Psoas muscle (tissue), 8 donors: ENCODE data around the gene MFNG. TPM values are rescaled to one million over a fixed set of nuclear protein-coding genes. Genes with fewer than 3 reads are reported as not detected.

Source experiments
- ATAC-seq, 4 donors: fragments of 200-7000 bp; cut with Tn5 transposase; one replicate each; pipeline ENCODE4 v1.9.1; 2020; ENCODE audit warnings: moderate library complexity in 3 of 4, mild to moderate bottlenecking in 2 of 4
- DNase-seq, 2 donors: peaks; one replicate each; pipeline ENCODE4 v3.0.0-alpha.2; 2020
- H3K27ac ChIP-seq: fragments of 200-600 bp; one replicate; pipeline ENCODE4 v1.8.0; 2022
- H3K27me3 ChIP-seq, 3 donors: fragments of 200-600 bp in 1 of 3; one replicate each; pipeline versions ENCODE4 v1.6.1 to v1.8.0; 2013 to 2022; ENCODE audit warnings: low read length in 2 of 3, mild to moderate bottlenecking in 2 of 3, moderate library complexity in 1 of 3; ENCODE audit not compliant: insufficient read depth in 3 of 3
- H3K36me3 ChIP-seq, 2 donors: fragments of 200-600 bp in 1 of 2; one replicate each; pipeline versions ENCODE4 v1.6.1 to v1.8.0; 2013 to 2022; ENCODE audit warnings: low read depth in 1 of 2, mild to moderate bottlenecking in 1 of 2, moderate library complexity in 1 of 2; ENCODE audit not compliant: insufficient read depth in 1 of 2
- H3K4me1 ChIP-seq: fragments of 200-600 bp; one replicate; pipeline ENCODE4 v1.8.0; 2022
- H3K4me3 ChIP-seq: fragments of 200-600 bp; one replicate; pipeline ENCODE4 v1.8.0; 2022; ENCODE audit warnings: mild to moderate bottlenecking
- H3K9me3 ChIP-seq: fragments of 200-600 bp; one replicate; pipeline ENCODE4 v1.8.0; 2022
- WGBS, 3 donors: extraction: QIAGEN DNeasy Blood & Tissue Kit; methylation state at CpG; one replicate each; pipeline versions ENCODE4 v1.1.6 to v1.1.7; 2013; 5-methylcytosine and 5-hydroxymethylcytosine counted together
- intact Hi-C, 2 donors: fragments of 100-400 bp; cut with DNase I; formaldehyde crosslinking; loops; one replicate each; pipeline versions ENCODE4 v1.11.0 to v1.14.2; 2022
- polyA plus RNA-seq, 3 donors: library from polyadenylated mRNA; stranded (reverse); fragments of 200-250 nt; gene quantifications; one replicate each; pipeline ENCODE4 v1.2.3, GENCODE V29; 2013
- total RNA-seq, 4 donors: library from RNA; stranded (reverse); fragmentation: NEBNext Ultra II Directional in 2 of 4; extraction: Animal tissue kit (Norgen Biotek cat#: 25700) in 2 of 4; gene quantifications; one replicate each; pipeline versions ENCODE4 v1.2.1 to v1.2.4, GENCODE V29; 2021 to 2023
- TF ChIP-seq, protein P1 (sequence below): fragments of 200-600 bp; IDR thresholded peaks from one replicate; pipeline ENCODE4 v1.8.0; 2022; ENCODE audit warnings: antibody characterized with exemption
- donor health status: healthy with polysubstance abuse.
- donor health status: DM: no; HTN: no; CAD: no; lungs with moderate emphysema.
- donor health status: Bipolar disorder and iron deficiency.
- donor health status: healthy.
- donor health status: DM: yes; HTN: yes; CAD: no.
- donor health status: DM: no; HTN: no; CAD: no.
- donor health status: DM: no; HTN: no; CAD: no.
- donor health status: DM: yes; HTN: yes; CAD: no.

The MFNG gene
- total and polyA plus RNA-seq, 7 donors = 4.3 to 9.6 (median 8.0) TPM

- DNase-seq (no peak), ATAC-seq (no peak)
- WGBS, 3 donors = 51 to 75% (median 61%) methylated on average over 12 of the region's 12 CpGs
- TF ChIP-seq, protein P1, sequence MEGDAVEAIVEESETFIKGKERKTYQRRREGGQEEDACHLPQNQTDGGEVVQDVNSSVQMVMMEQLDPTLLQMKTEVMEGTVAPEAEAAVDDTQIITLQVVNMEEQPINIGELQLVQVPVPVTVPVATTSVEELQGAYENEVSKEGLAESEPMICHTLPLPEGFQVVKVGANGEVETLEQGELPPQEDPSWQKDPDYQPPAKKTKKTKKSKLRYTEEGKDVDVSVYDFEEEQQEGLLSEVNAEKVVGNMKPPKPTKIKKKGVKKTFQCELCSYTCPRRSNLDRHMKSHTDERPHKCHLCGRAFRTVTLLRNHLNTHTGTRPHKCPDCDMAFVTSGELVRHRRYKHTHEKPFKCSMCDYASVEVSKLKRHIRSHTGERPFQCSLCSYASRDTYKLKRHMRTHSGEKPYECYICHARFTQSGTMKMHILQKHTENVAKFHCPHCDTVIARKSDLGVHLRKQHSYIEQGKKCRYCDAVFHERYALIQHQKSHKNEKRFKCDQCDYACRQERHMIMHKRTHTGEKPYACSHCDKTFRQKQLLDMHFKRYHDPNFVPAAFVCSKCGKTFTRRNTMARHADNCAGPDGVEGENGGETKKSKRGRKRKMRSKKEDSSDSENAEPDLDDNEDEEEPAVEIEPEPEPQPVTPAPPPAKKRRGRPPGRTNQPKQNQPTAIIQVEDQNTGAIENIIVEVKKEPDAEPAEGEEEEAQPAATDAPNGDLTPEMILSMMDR = no peak
- Histone ChIP-seq H3K4me1 (peaks cover 3% of the 10 kb centered on the region), H3K27ac (no peak overlapping the region), H3K27me3 (peaks cover 0 to 19% (median 0%) of the 10 kb centered on the region in 3 donors), H3K9me3 (no peaks in the 10 kb centered on the region), H3K4me3 (no peak overlapping the region), H3K36me3 (no peaks in the 10 kb centered on the region)
- intact Hi-C loops = no loop called here
Observed at GRCh38 chr22:37499027-37499707, 13.0 kb upstream of the MFNG start.

GRCh38 chr22:37498289-37498909, 12.2 kb upstream of the MFNG start:
- Histone ChIP-seq H3K9me3 (no peaks in the 10 kb centered on the region), H3K27ac (no peak overlapping the region), H3K36me3 (no peaks in the 10 kb centered on the region), H3K4me3 (no peak overlapping the region), H3K27me3 (peaks cover 0 to 24% (median 0%) of the 10 kb centered on the region in 3 donors), H3K4me1 (peaks cover 3% of the 10 kb centered on the region)
- no peak for ATAC-seq
- intact Hi-C loops = no loop called here
- WGBS, 3 donors = 54 to 57% (median 55%) methylated on average over 13 to 15 of the region's 15 CpGs
- DNase-seq = no peak
- TF ChIP-seq, protein P1 = no peak

- H3K4me1 ChIP-seq = peaks cover 3% of the 10 kb centered on the region
- intact Hi-C loops = no loop called here
Observed at GRCh38 chr22:37497062-37497599, 10.9 kb upstream of the MFNG start.

GRCh38 chr22:37496651-37497050, 10.5 kb upstream of the MFNG start:
- ATAC-seq (no peak), DNase-seq (no peak)
- Histone ChIP-seq H3K9me3 (no peaks in the 10 kb centered on the region), H3K36me3 (no peaks in the 10 kb centered on the region), H3K27me3 (peaks cover 0 to 24% (median 0%) of the 10 kb centered on the region in 3 donors), H3K4me1 (no peaks in the 10 kb centered on the region), H3K27ac (no peak overlapping the region), H3K4me3 (no peak overlapping the region)
- intact Hi-C loops = no loop called here
- 87 to 90% (median 89%) methylated on average over 11 of the region's 11 CpGs for WGBS, 3 donors
- TF ChIP-seq, protein P1 = no peak

More at GRCh38 chr22:37497062-37497599, 10.9 kb upstream of the MFNG start:
- WGBS, 3 donors = 84 to 87% (median 84%) methylated on average over 12 of the region's 12 CpGs
- H3K27me3 ChIP-seq = peaks cover 0 to 24% (median 0%) of the 10 kb centered on the region in 3 donors
- no peak overlapping the region for H3K4me3 ChIP-seq
- TF ChIP-seq, protein P1 = no peak
- no peak overlapping the region for H3K27ac ChIP-seq
- no peaks in the 10 kb centered on the region for H3K36me3 ChIP-seq
- DNase-seq (no peak), ATAC-seq (no peak)
- no peaks in the 10 kb centered on the region for H3K9me3 ChIP-seq
